Memory B cell (primary cell): ENCODE measurements around the gene CACNG7.
A peak's percentile ranks its signal among the peaks of the same experiment; 100 is the strongest.

Experiments used
- ATAC-seq: fragments of 150-1000 bp; cut with Tn5 transposase; 2 replicates; pipeline ENCODE4 v1.10.0; 2021; ENCODE audit warnings: low read depth, mild to moderate bottlenecking, moderate library complexity
- DNase-seq, 2 donors: peaks; one replicate each; pipeline ENCODE4 v3.0.0; 2022; ENCODE audit warnings: low spot score in 2 of 2
- H3K27ac Mint-ChIP-seq: one replicate; pipeline ENCODE4 v1.8.0; 2022; ENCODE audit warnings: mild to moderate bottlenecking, moderate library complexity, mixed read lengths
- H3K27me3 Mint-ChIP-seq: one replicate; pipeline ENCODE4 v1.8.0; 2022; ENCODE audit warnings: mixed read lengths
- H3K36me3 Mint-ChIP-seq: one replicate; pipeline ENCODE4 v1.8.0; 2022; ENCODE audit warnings: mild to moderate bottlenecking, mixed read lengths
- H3K4me1 Mint-ChIP-seq: one replicate; pipeline ENCODE4 v1.8.0; 2022; ENCODE audit warnings: mixed read lengths
- H3K4me3 Mint-ChIP-seq: one replicate; pipeline ENCODE4 v1.8.0; 2022; ENCODE audit warnings: mild to moderate bottlenecking, moderate library complexity, mixed read lengths
- H3K9me3 Mint-ChIP-seq: one replicate; pipeline ENCODE4 v1.8.0; 2022; ENCODE audit warnings: mixed read lengths

The CACNG7 gene

GRCh38 chr19:53961523-53962356, 52.7 kb downstream of the CACNG7 start:
- peaks cover 8% of the 10 kb centered on the region for H3K4me1 Mint-ChIP-seq
- no peak overlapping the region for H3K4me3 Mint-ChIP-seq
- H3K9me3 Mint-ChIP-seq = peaks cover 15% of the 10 kb centered on the region
- H3K27ac Mint-ChIP-seq = no peak overlapping the region
- ATAC-seq (no peak), DNase-seq (no peak)
- H3K36me3 Mint-ChIP-seq = peaks cover 19% of the 10 kb centered on the region
- H3K27me3 Mint-ChIP-seq = peaks cover 45% of the 10 kb centered on the region

DNA sequence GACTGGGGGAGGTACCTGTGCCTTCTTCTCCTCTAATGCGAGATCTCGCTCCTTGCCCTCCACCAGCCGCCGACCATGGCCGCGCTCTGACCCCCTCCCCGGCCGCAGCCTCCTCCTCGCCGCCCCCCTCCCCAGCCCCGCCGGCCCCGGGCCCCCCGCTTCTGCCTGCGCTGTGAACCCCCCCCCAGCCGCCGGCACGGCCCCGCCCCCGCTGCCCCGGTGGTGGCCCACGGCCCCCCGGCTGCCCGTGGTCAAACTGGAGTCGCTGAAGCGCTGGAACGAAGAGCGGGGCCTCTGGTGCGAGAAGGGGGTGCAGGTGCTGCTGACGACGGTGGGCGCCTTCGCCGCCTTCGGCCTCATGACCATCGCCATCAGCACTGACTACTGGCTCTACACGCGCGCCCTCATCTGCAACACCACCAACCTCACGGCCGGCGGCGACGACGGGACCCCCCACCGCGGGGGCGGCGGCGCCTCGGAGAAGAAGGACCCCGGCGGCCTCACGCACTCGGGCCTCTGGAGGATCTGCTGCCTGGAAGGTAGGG, 53.9 kb downstream of the CACNG7 start, which contains the start of gene CACNG8:
Gene CACNG8 (plus strand): TSS at position 51 of the 545 bp plus-strand sequence.
- no peak for ATAC-seq
- H3K27me3 Mint-ChIP-seq = peaks cover 47% of the 10 kb centered on the region

GRCh38 chr19:53965091-53965490, 56.0 kb downstream of the CACNG7 start:
- DNase-seq (no peak), ATAC-seq (no peak)
- Mint-ChIP-seq H3K27me3 (peaks cover 37% of the 10 kb centered on the region), H3K27ac (no peak overlapping the region), H3K36me3 (peaks cover 12% of the 10 kb centered on the region), H3K4me1 (peaks cover 8% of the 10 kb centered on the region), H3K4me3 (no peak overlapping the region), H3K9me3 (peaks cover 11% of the 10 kb centered on the region)

More for the DNA sequence above, 53.9 kb downstream of the CACNG7 start, which contains the start of gene CACNG8:
- Mint-ChIP-seq H3K4me3 (no peak within 1 kb of the TSS), H3K4me1 (peaks cover 8% of the 10 kb centered on the region), H3K9me3 (peaks cover 15% of the 10 kb centered on the region), H3K27ac (no peak within 1 kb of the TSS), H3K36me3 (peaks cover 19% of the 10 kb centered on the region)
- no peak for DNase-seq

- H3K27ac Mint-ChIP-seq = no peak overlapping the region
Measured at GRCh38 chr19:53966931-53967330, 57.9 kb downstream of the CACNG7 start.

GRCh38 chr19:53969366-53969765, 60.3 kb downstream of the CACNG7 start:
- Mint-ChIP-seq H3K27me3 (peaks cover 15% of the 10 kb centered on the region), H3K36me3 (peaks cover 2% of the 10 kb centered on the region), H3K9me3 (peaks cover 4% of the 10 kb centered on the region), H3K27ac (no peak overlapping the region), H3K4me1 (peaks cover 2% of the 10 kb centered on the region), H3K4me3 (no peak overlapping the region)
- ATAC-seq = no peak
- DNase-seq = no peak

More at GRCh38 chr19:53966931-53967330, 57.9 kb downstream of the CACNG7 start:
- no peak for DNase-seq
- Mint-ChIP-seq H3K27me3 (peaks cover 26% of the 10 kb centered on the region), H3K4me1 (peaks cover 8% of the 10 kb centered on the region), H3K9me3 (peaks cover 11% of the 10 kb centered on the region), H3K4me3 (no peak overlapping the region), H3K36me3 (peaks cover 7% of the 10 kb centered on the region)
- ATAC-seq = no peak

- ATAC-seq (no peak), DNase-seq (no peak)
- H3K4me1 Mint-ChIP-seq = no peaks in the 10 kb centered on the region
- no peak overlapping the region for H3K4me3 Mint-ChIP-seq
- no peak overlapping the region for H3K27ac Mint-ChIP-seq
- H3K36me3 Mint-ChIP-seq = no peaks in the 10 kb centered on the region
- H3K27me3 Mint-ChIP-seq = peaks cover 7% of the 10 kb centered on the region
- H3K9me3 Mint-ChIP-seq = peaks cover 2% of the 10 kb centered on the region
Measured at GRCh38 chr19:53971673-53972072, 62.6 kb downstream of the CACNG7 start.

DNA sequence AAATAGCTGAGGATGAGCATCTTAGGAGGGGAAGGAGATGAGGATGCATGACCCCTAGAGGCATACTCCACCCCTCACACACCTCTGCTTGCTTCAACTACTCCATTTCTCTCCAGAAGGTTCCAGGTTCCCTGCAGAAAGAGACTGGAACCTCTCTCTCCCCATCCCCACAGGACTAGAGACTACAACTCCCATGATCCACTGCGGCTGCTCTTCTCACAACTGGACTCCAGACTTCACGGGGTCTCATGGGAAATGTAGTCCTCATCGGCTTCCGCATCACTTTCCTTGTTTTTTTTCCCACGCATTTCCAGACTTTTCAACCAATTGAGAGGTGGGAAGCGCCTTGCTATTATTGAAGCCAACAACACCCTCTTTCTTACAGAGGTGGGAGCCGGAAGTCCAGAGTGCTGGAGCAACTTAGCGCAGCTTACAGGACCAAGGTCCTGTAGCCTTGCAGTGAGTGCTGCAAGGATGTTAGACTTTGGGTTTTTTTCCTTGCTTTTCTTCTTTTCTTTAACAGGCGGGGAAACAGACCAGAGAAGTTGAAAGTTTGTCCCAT, 68.4 kb downstream of the CACNG7 start:
- Mint-ChIP-seq H3K4me3 (peak overlapping the region; percentile 58), H3K36me3 (peaks cover 17% of the 10 kb centered on the region), H3K9me3 (peaks cover 22% of the 10 kb centered on the region), H3K4me1 (peaks cover 13% of the 10 kb centered on the region), H3K27ac (no peak overlapping the region), H3K27me3 (peaks cover 33% of the 10 kb centered on the region)
- peak; percentile 69 for ATAC-seq
- peak; percentile 19 to 56 for DNase-seq

GRCh38 chr19:53977991-53978731, 69.1 kb downstream of the CACNG7 start:
- Mint-ChIP-seq H3K36me3 (peaks cover 17% of the 10 kb centered on the region), H3K9me3 (peaks cover 23% of the 10 kb centered on the region), H3K27me3 (peaks cover 35% of the 10 kb centered on the region), H3K27ac (no peak overlapping the region), H3K4me1 (peaks cover 13% of the 10 kb centered on the region), H3K4me3 (peak overlapping the region; percentile 58)
- ATAC-seq (no peak), DNase-seq (no peak)

GRCh38 chr19:53978975-53979801, 70.1 kb downstream of the CACNG7 start:
- Mint-ChIP-seq H3K27ac (peak overlapping the region; percentile 1), H3K9me3 (peaks cover 24% of the 10 kb centered on the region), H3K4me3 (peak overlapping the region; percentile 50), H3K36me3 (peaks cover 17% of the 10 kb centered on the region), H3K27me3 (peaks cover 36% of the 10 kb centered on the region), H3K4me1 (peaks cover 13% of the 10 kb centered on the region)
- no peak for ATAC-seq
- DNase-seq = no peak

DNA sequence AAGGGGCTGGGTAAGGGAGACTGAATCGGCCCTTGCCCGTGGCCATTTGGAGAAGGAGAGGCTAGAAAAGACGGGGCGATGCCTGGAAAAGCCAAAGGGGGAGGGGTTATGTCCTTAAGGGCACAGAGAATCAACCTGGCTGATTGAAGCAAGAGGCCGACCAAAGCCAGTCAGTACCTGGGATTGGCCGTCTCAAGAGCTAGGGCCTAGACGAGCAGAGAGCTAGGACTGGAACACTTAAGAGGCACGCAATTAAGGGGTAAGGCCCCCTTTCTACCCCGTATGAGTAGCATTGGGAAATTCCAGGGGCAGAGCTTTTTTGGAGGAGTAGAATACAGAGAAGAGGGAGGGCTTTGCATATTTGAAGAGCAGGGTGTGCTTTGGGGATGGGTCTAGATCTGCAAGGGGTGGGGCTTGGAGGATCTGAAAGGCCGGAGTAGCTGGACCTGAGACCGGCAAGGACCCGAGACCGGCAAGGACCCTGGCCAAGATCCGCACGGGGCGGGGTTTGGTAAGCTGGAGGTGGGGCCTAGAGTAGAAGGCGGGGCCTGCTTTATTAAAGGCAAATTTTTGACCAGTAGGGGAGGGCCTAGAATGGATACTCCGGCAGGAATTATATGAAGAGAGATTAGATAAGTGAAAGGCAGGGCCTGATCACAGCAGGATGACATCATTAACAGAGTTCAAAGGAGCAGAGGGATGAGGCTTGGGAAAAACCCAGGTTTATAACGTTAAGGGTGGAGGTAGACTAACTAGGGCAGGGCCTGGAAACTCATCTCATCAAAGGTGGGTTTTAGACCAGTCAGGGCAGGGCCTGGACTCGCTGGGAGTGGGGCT, 71.7 kb downstream of the CACNG7 start:
- Mint-ChIP-seq H3K4me1 (peaks cover 13% of the 10 kb centered on the region), H3K27ac (no peak overlapping the region), H3K9me3 (peaks cover 24% of the 10 kb centered on the region), H3K4me3 (no peak overlapping the region), H3K27me3 (peaks cover 35% of the 10 kb centered on the region), H3K36me3 (peaks cover 17% of the 10 kb centered on the region)
- DNase-seq = no peak
- ATAC-seq = no peak

- H3K36me3 Mint-ChIP-seq = peaks cover 17% of the 10 kb centered on the region
- no peak for DNase-seq
- no peak overlapping the region for H3K27ac Mint-ChIP-seq
- H3K4me3 Mint-ChIP-seq = no peak overlapping the region
- no peak for ATAC-seq
- H3K4me1 Mint-ChIP-seq = peaks cover 13% of the 10 kb centered on the region
- H3K27me3 Mint-ChIP-seq = peaks cover 31% of the 10 kb centered on the region
- peaks cover 22% of the 10 kb centered on the region for H3K9me3 Mint-ChIP-seq
Measured at GRCh38 chr19:53981376-53981951, 72.4 kb downstream of the CACNG7 start.

GRCh38 chr19:53982001-53982451, 72.9 kb downstream of the CACNG7 start:
- H3K9me3 Mint-ChIP-seq = peaks cover 22% of the 10 kb centered on the region
- DNase-seq (no peak), ATAC-seq (no peak)
- no peak overlapping the region for H3K27ac Mint-ChIP-seq
- H3K4me3 Mint-ChIP-seq = no peak overlapping the region
- peaks cover 13% of the 10 kb centered on the region for H3K4me1 Mint-ChIP-seq
- H3K36me3 Mint-ChIP-seq = peaks cover 17% of the 10 kb centered on the region
- peaks cover 28% of the 10 kb centered on the region for H3K27me3 Mint-ChIP-seq
